ENCODE measurements around the gene ACVR2A.

ACVR2A gene

GRCh38 chr2:147850838-147851237 lies 6.0 kb downstream of the ACVR2A start:
- no peak for DNase-seq
- no peak overlapping the region for H3K4me3 ChIP-seq (ENCODE audit: low read depth, low read length)
- in situ Hi-C loops (cut with HindIII; ENCODE audit: low pct_ligation_motif_present, low sequenced_read_pairs), result no loop called here
- H3K36me3 ChIP-seq (replicated peaks), result no peaks in the 10 kb centered on the region
- H3K27ac ChIP-seq, result no peak overlapping the region
- TF ChIP-seq CTCF (IDR thresholded peaks at IDR 0.05; ENCODE audit: low read depth, low read length, missing control alignments), result no peak
- H3K27me3 ChIP-seq (replicated peaks), result no peaks in the 10 kb centered on the region

- TF ChIP-seq CTCF (IDR thresholded peaks at IDR 0.05; ENCODE audit: low read depth, low read length, missing control alignments), result no peak
- no peak for DNase-seq
- in situ Hi-C loops (cut with HindIII; ENCODE audit: low pct_ligation_motif_present, low sequenced_read_pairs), result no loop called here
These were observed 6.6 kb downstream of the ACVR2A start for GRCh38 chr2:147851244-147851930.

GRCh38 chr2:147854557-147855134 lies 9.8 kb downstream of the ACVR2A start:
- H3K27ac ChIP-seq, result no peak overlapping the region
- H3K36me3 ChIP-seq (replicated peaks), result no peaks in the 10 kb centered on the region
- DNase-seq, result no peak
- no peaks in the 10 kb centered on the region for H3K27me3 ChIP-seq (replicated peaks)
- in situ Hi-C loops (cut with HindIII; ENCODE audit: low pct_ligation_motif_present, low sequenced_read_pairs), result no loop called here
- no peak overlapping the region for H3K4me3 ChIP-seq (ENCODE audit: low read depth, low read length)
- TF ChIP-seq CTCF (IDR thresholded peaks at IDR 0.05; ENCODE audit: low read depth, low read length, missing control alignments), result no peak

More at GRCh38 chr2:147851244-147851930, 6.6 kb downstream of the ACVR2A start:
- H3K27me3 ChIP-seq (replicated peaks), result no peaks in the 10 kb centered on the region
- no peak overlapping the region for H3K4me3 ChIP-seq (ENCODE audit: low read depth, low read length)
- no peak overlapping the region for H3K27ac ChIP-seq
- H3K36me3 ChIP-seq (replicated peaks), result no peaks in the 10 kb centered on the region

- in situ Hi-C loops (cut with HindIII; ENCODE audit: low pct_ligation_motif_present, low sequenced_read_pairs), result no loop called here
- TF ChIP-seq CTCF (IDR thresholded peaks at IDR 0.05; ENCODE audit: low read depth, low read length, missing control alignments), result no peak
- Histone ChIP-seq H3K27me3 (replicated peaks) (no peaks in the 10 kb centered on the region), H3K4me3 (ENCODE audit: low read depth, low read length) (no peak overlapping the region), H3K36me3 (replicated peaks) (no peaks in the 10 kb centered on the region), H3K27ac (no peak overlapping the region)
- DNase-seq, result no peak
These were observed 10.5 kb downstream of the ACVR2A start for GRCh38 chr2:147855316-147855715.

- H3K4me3 ChIP-seq (ENCODE audit: low read depth, low read length), result no peak overlapping the region
- no peak overlapping the region for H3K27ac ChIP-seq
- in situ Hi-C loops (cut with HindIII; ENCODE audit: low pct_ligation_motif_present, low sequenced_read_pairs), result no loop called here
These were observed 11.1 kb downstream of the ACVR2A start for GRCh38 chr2:147855977-147856376.

More at GRCh38 chr2:147855977-147856376, 11.1 kb downstream of the ACVR2A start:
- TF ChIP-seq CTCF (IDR thresholded peaks at IDR 0.05; ENCODE audit: low read depth, low read length, missing control alignments), result no peak
- Histone ChIP-seq H3K36me3 (replicated peaks) (no peaks in the 10 kb centered on the region), H3K27me3 (replicated peaks) (no peaks in the 10 kb centered on the region)
- no peak for DNase-seq

Measured in brain microvascular endothelial cell (primary cell).